Breast epithelium (tissue), 3 donors: ENCODE measurements around the gene CHEK1.

Experiments
- CTCF ChIP-seq, 3 donors: fragments of 450-650 bp; IDR thresholded peaks; one replicate each; pipeline ENCODE4 v1.5.1; 2016 to 2017; ENCODE audit warnings: antibody characterized with exemption in 3 of 3, mild to moderate bottlenecking in 3 of 3, moderate library complexity in 3 of 3
- POLR2A ChIP-seq: fragments of 450-650 bp; IDR thresholded peaks from one replicate; pipeline ENCODE4 v1.6.1; 2016; ENCODE audit warnings: antibody characterized with exemption, mild to moderate bottlenecking, moderate library complexity
- POLR2AphosphoS5 ChIP-seq, 3 donors: sonication (generic); formaldehyde crosslinking; IDR thresholded peaks; one replicate each; pipeline ENCODE4 v1.6.1; 2017; ENCODE audit warnings: antibody characterized with exemption in 3 of 3

GRCh38 chr11:125675196-125675595 is 50.2 kb downstream of the CHEK1 start:
- TF ChIP-seq CTCF (IDR thresholded peaks at IDR 0.05) = no peak
- TF ChIP-seq POLR2A = no peak
- no peak for TF ChIP-seq POLR2AphosphoS5 (IDR thresholded peaks at IDR 0.05)
